Mesodermal cell (in vitro differentiated cells): ENCODE results near the gene C12orf54. TPM values are rescaled to one million over a fixed set of nuclear protein-coding genes. Genes with fewer than 3 reads are reported as not detected.
"Not testable (repeated sequence)": the region's sequence is repeated elsewhere in the genome, so short reads cannot be mapped to it uniquely, and the experiment has no call there.

ENCODE experiments used
- H3K27ac ChIP-seq: 2 replicates; pipeline ENCODE4 v1.7.0; 2013; ENCODE audit warnings: mild to moderate bottlenecking, low read depth, low read length, moderate library complexity; ENCODE audit not compliant: severe bottlenecking
- H3K36me3 ChIP-seq: 2 replicates; pipeline ENCODE4 v1.7.1; 2013; ENCODE audit warnings: mild to moderate bottlenecking, low read length, moderate library complexity; ENCODE audit not compliant: control insufficient read depth, insufficient read depth
- H3K4me1 ChIP-seq: one replicate; pipeline ENCODE4 v1.7.1; 2013; ENCODE audit warnings: mild to moderate bottlenecking, low read length; ENCODE audit not compliant: insufficient read depth, control insufficient read depth, poor library complexity, severe bottlenecking
- H3K4me3 ChIP-seq: 2 replicates; pipeline ENCODE4 v1.7.0; 2013; ENCODE audit warnings: low read length, control low read depth, mild to moderate bottlenecking; ENCODE audit not compliant: insufficient read depth, poor library complexity, severe bottlenecking; ENCODE audit errors: extremely low read depth
- H3K9me3 ChIP-seq: 2 replicates; pipeline ENCODE4 v1.7.1; 2013; ENCODE audit warnings: mild to moderate bottlenecking, low read length, moderate library complexity; ENCODE audit not compliant: control insufficient read depth
- WGBS, 2 experiments: methylation state at CpG; one replicate each; pipeline ENCODE4 v1.1.5; 2013; ENCODE audit warnings: missing lambda C conversion rate in 2 of 2; ENCODE audit not compliant: insufficient coverage in 2 of 2; 5-methylcytosine and 5-hydroxymethylcytosine counted together
- polyA plus RNA-seq, 2 experiments: library from polyadenylated mRNA; stranded (reverse); fragments of 50-300 nt; gene quantifications; one replicate each; pipeline ENCODE4 v1.2.3, GENCODE V29; 2013

The C12orf54 gene
- not detected for polyA plus RNA-seq (2013, experiment 1 of 2)
- not detected for polyA plus RNA-seq (2013, experiment 2 of 2)

GRCh38 chr12:48482198-48482597 lies at the start of gene C12orf54:
TSS of gene C12orf54 (plus strand) at chr12:48482498. CDS start at chr12:48483297, 799 bp downstream.
- Histone ChIP-seq H3K27ac (no peak within 1 kb of the TSS), H3K36me3 (no peaks in the 10 kb centered on the region), H3K9me3 (no peaks in the 10 kb centered on the region), H3K4me1 (no peaks in the 10 kb centered on the region), H3K4me3 (no peak within 1 kb of the TSS)
- 80% methylated on average over 1 of the region's 2 CpGs; no CpG with 5 or more reads in 1 of the 2 experiments for WGBS, 2 experiments

GRCh38 chr12:48434016-48434415 lies 48.3 kb upstream of the C12orf54 start:
- not testable (repeated sequence) for H3K36me3 ChIP-seq, H3K27ac ChIP-seq, H3K4me3 ChIP-seq, H3K9me3 ChIP-seq, H3K4me1 ChIP-seq
- WGBS, 2 experiments = 93 to 94% methylated on average over 2 to 8 of the region's 10 CpGs

- WGBS, 2 experiments = 60 to 80% methylated on average over 1 of the region's 7 CpGs
- H3K4me1 ChIP-seq = peaks cover 6% of the 10 kb centered on the region
Measured at GRCh38 chr12:48441069-48441468, 41.2 kb upstream of the C12orf54 start.

GRCh38 chr12:48442179-48442847 lies 40.0 kb upstream of the C12orf54 start:
- 88 to 94% methylated on average over 3 of the region's 3 CpGs for WGBS, 2 experiments

More at GRCh38 chr12:48441069-48441468, 41.2 kb upstream of the C12orf54 start:
- peak overlapping the region; percentile 16 for H3K27ac ChIP-seq
- no peaks in the 10 kb centered on the region for H3K36me3 ChIP-seq
- H3K4me3 ChIP-seq = no peak overlapping the region
- no peaks in the 10 kb centered on the region for H3K9me3 ChIP-seq

GRCh38 chr12:48445538-48445937 lies 36.8 kb upstream of the C12orf54 start:
- Histone ChIP-seq H3K27ac (no peak overlapping the region), H3K4me3 (no peak overlapping the region), H3K9me3 (no peaks in the 10 kb centered on the region), H3K36me3 (no peaks in the 10 kb centered on the region), H3K4me1 (peaks cover 14% of the 10 kb centered on the region)
- 100% methylated on average over 1 of the region's 3 CpGs; no CpG with 5 or more reads in 1 of the 2 experiments for WGBS, 2 experiments

More at GRCh38 chr12:48442179-48442847, 40.0 kb upstream of the C12orf54 start:
- Histone ChIP-seq H3K4me3 (no peak overlapping the region), H3K9me3 (no peaks in the 10 kb centered on the region), H3K27ac (peak overlapping the region; percentile 23), H3K4me1 (peaks cover 14% of the 10 kb centered on the region), H3K36me3 (no peaks in the 10 kb centered on the region)

- H3K4me1 ChIP-seq = peaks cover 14% of the 10 kb centered on the region
- WGBS, 2 experiments = no CpG with 5 or more reads among the region's 4 CpGs
- H3K27ac ChIP-seq = no peak overlapping the region
Measured at GRCh38 chr12:48446161-48446776, 36.0 kb upstream of the C12orf54 start.

GRCh38 chr12:48447755-48448154 lies 34.5 kb upstream of the C12orf54 start:
- H3K36me3 ChIP-seq = no peaks in the 10 kb centered on the region
- 100% methylated on average over 1 of the region's 1 CpG; no CpG with 5 or more reads in 1 of the 2 experiments for WGBS, 2 experiments
- no peak overlapping the region for H3K27ac ChIP-seq
- H3K4me1 ChIP-seq = peaks cover 10% of the 10 kb centered on the region
- no peak overlapping the region for H3K4me3 ChIP-seq
- no peaks in the 10 kb centered on the region for H3K9me3 ChIP-seq

More at GRCh38 chr12:48446161-48446776, 36.0 kb upstream of the C12orf54 start:
- Histone ChIP-seq H3K9me3 (no peaks in the 10 kb centered on the region), H3K4me3 (no peak overlapping the region), H3K36me3 (no peaks in the 10 kb centered on the region)

- Histone ChIP-seq H3K27ac (no peak overlapping the region), H3K36me3 (no peaks in the 10 kb centered on the region), H3K4me1 (peaks cover 4% of the 10 kb centered on the region), H3K9me3 (no peaks in the 10 kb centered on the region), H3K4me3 (no peak overlapping the region)
- no CpG with 5 or more reads among the region's 1 CpG for WGBS, 2 experiments
Measured at GRCh38 chr12:48451372-48451771, 30.9 kb upstream of the C12orf54 start.

- WGBS, 2 experiments = no CpG with 5 or more reads among the region's 2 CpGs
Measured at GRCh38 chr12:48452961-48453360, 29.3 kb upstream of the C12orf54 start.

GRCh38 chr12:48454667-48455066 lies 27.6 kb upstream of the C12orf54 start:
- H3K27ac ChIP-seq = no peak overlapping the region
- no peaks in the 10 kb centered on the region for H3K4me1 ChIP-seq
- no peaks in the 10 kb centered on the region for H3K9me3 ChIP-seq
- H3K36me3 ChIP-seq = no peaks in the 10 kb centered on the region
- 83 to 100% methylated on average over 1 of the region's 1 CpG for WGBS, 2 experiments
- H3K4me3 ChIP-seq = no peak overlapping the region

More at GRCh38 chr12:48452961-48453360, 29.3 kb upstream of the C12orf54 start:
- H3K4me1 ChIP-seq, H3K27ac ChIP-seq, H3K9me3 ChIP-seq, H3K36me3 ChIP-seq, H3K4me3 ChIP-seq: not testable (repeated sequence)

- 83% methylated on average over 1 of the region's 2 CpGs; no CpG with 5 or more reads in 1 of the 2 experiments for WGBS, 2 experiments
- Histone ChIP-seq H3K4me3 (no peak overlapping the region), H3K4me1 (no peaks in the 10 kb centered on the region), H3K27ac (no peak overlapping the region), H3K36me3 (no peaks in the 10 kb centered on the region), H3K9me3 (no peaks in the 10 kb centered on the region)
Measured at GRCh38 chr12:48455116-48455515, 27.2 kb upstream of the C12orf54 start.
